ENCODE data around the gene FBLN5.
A peak's percentile ranks its signal among the peaks of the same experiment; 100 is the strongest.

The FBLN5 gene

DNA sequence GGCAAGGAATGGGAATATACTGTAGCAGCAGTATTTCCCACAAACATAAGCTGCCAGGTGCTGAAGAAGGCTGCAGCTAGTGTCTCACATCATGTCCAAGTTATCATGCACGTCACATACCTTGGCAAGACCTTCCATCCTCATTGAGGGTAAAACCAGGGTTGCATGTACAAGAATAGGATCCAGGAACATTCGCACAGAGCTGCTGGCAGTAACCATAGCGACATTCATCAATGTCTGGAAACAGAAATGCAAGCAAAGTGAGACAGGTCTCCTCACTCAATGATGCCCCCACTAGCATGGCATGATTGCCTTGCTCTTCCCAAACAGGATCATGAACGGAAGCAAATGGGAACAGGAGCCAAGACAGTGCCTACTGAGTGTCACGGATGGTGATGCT lies 56.4 kb downstream of the FBLN5 start:
- no peak for FAIRE-seq
- DNase-seq (ENCODE audit: insufficient read length, low spot score), result no peak
- TF ChIP-seq, protein P1, sequence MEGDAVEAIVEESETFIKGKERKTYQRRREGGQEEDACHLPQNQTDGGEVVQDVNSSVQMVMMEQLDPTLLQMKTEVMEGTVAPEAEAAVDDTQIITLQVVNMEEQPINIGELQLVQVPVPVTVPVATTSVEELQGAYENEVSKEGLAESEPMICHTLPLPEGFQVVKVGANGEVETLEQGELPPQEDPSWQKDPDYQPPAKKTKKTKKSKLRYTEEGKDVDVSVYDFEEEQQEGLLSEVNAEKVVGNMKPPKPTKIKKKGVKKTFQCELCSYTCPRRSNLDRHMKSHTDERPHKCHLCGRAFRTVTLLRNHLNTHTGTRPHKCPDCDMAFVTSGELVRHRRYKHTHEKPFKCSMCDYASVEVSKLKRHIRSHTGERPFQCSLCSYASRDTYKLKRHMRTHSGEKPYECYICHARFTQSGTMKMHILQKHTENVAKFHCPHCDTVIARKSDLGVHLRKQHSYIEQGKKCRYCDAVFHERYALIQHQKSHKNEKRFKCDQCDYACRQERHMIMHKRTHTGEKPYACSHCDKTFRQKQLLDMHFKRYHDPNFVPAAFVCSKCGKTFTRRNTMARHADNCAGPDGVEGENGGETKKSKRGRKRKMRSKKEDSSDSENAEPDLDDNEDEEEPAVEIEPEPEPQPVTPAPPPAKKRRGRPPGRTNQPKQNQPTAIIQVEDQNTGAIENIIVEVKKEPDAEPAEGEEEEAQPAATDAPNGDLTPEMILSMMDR (IDR thresholded peaks at IDR 0.05; ENCODE audit: insufficient read depth, missing control alignments), result no peak

DNA sequence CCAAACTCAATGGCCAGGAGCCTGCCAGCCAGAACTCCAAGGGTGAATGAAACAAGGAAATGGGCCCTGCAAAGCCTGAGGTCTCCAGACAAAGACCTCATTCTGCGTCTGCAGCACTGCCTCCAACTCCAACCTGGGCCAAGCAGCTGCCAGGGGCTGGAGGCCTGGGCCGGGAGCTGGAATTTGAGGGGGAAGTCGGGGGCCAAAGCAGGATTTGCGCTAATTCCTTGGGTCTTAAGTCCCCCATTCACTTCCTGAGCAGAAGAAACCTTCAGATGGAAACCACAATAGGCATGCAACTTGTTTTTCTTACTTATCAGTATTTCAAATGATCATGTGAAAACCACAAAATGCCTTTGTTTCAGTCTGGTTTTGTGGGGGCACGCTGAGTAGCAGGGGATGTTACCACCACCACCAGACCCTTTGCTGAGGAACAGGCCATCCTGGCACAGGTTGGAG lies 57.2 kb downstream of the FBLN5 start:
- DNase-seq (ENCODE audit: insufficient read length, low spot score) (no peak), FAIRE-seq (no peak)
- TF ChIP-seq, protein P1 (IDR thresholded peaks at IDR 0.05; ENCODE audit: insufficient read depth, missing control alignments), result no peak

DNA sequence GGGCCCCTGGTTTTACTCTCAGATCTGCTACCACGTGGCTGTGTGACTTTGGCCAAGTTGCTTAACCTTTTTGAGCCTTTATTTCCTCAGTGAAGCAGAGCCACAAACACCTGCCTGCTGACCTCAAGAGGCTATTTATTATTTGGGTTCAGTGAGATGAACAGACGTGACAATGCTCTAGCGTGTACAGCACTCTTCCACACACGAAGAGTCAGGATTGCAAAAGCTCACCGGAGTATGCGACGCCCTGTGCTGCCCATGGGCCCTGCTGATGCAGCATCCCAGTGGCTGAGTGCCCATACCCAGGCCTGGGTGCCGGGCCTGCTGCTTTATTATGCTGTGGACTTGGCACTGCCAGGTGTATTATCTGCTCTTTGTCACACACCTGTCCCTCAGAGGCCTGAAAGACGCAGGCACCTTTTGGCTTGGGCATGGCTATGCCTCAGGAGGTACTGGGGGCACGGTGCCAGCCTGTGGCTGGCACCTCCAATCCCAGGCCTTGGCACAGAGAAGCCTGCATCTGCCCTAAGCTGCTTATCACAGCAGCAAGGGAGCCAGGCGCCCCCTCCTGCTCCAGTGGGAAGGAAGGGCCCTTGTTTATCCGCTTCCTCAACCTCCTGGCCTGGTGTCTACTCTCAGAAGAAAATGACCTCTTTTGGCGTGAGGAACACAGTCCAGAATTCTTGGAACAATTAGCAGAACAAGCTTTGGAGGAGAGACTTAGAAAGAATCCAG lies 57.9 kb downstream of the FBLN5 start:
- TF ChIP-seq, protein P1 (IDR thresholded peaks at IDR 0.05; ENCODE audit: insufficient read depth, missing control alignments), result peak; percentile 22
- DNase-seq (ENCODE audit: insufficient read length, low spot score) (no peak), FAIRE-seq (no peak)

DNA sequence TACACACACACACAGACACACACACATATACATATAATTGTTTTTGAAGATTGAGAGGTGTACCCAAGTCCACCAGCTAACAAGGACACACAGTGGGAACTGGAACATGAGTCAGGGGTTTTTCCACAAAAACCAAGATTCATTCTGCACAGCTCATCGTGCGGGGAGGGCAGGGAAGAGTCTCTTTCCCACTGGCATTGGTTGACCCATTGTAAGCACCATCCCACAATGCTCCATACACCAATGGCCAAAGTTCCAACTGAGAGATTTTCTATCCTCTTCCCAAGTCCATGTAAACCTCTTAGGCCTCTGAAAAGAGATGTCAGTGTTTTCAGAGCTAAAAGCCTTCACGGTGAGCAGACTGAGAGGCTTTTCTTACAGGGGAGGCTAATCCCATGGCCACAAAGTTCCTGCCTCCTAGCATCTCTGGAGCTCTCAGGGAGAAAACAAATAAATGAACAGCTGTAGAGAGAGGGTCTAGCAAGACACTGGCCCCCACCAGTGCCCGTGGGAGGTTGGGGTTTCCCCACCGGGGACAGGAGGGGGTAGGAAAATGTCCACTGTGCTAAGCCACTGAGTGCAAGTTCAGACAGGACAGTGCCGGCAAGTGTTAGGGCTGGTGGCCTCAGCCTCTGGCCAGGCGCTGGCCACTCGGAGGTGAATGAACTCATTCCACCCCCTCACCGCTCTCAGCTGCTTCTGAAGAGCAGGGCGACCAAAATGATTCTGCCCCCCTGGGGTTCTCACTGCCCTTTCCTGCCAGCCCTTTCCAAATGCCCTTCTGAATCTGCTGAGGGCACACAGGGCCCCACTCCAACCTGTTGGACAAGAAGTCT lies 58.6 kb downstream of the FBLN5 start:
- DNase-seq (ENCODE audit: insufficient read length, low spot score), result peak; percentile 47
- no peak for FAIRE-seq
- TF ChIP-seq, protein P1 (IDR thresholded peaks at IDR 0.05; ENCODE audit: insufficient read depth, missing control alignments), result no peak

DNA sequence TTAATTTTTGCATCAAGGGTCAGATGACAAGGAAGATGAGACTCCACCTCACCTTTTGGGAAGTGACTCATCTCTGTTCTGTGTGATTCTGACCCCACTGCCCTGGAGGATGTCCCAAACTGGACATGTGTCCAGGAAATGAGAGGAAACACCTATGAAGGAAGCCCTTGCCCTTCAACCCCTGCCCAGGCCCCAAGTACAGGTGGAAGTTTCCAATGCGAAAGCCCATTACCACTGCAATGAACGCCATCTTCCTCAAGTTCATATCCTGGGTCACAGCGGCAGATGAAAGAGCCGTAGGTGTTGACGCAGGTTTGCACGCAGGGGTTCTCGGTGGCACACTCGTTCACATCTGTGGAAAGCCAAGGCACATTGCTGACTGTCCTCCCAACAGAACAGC lies 60.5 kb downstream of the FBLN5 start:
- TF ChIP-seq, protein P1 (IDR thresholded peaks at IDR 0.05; ENCODE audit: insufficient read depth, missing control alignments), result no peak
- FAIRE-seq, result no peak
- no peak for DNase-seq (ENCODE audit: insufficient read length, low spot score)

DNA sequence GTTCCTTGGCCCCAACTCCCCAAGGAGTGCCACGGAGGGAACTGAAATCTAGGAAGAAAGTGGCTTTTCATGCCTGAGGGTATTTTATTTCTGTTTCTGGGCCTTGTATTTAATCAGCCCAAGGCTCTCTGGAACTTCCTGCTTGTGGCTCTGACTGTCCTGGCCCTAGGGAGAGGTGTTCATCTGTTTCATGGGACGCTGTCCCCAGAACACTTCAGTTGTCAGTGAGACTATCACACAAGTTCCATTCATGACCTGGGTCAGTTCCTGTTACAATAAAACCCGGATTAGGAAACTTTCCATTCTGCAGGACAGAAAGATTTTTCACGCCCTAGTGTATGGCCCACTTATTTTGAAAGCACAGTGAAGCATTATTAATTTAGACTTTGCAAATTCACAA lies 61.7 kb downstream of the FBLN5 start:
- DNase-seq (ENCODE audit: insufficient read length, low spot score) (no peak), FAIRE-seq (no peak)
- TF ChIP-seq, protein P1 (IDR thresholded peaks at IDR 0.05; ENCODE audit: insufficient read depth, missing control alignments), result no peak

Data from D721Med (cell line).